Osteoblast (primary cell): ENCODE data around the gene TSN. TPM values are rescaled to one million over a fixed set of nuclear protein-coding genes. Genes with fewer than 3 reads are reported as not detected.
"Not testable (repeated sequence)": the region's sequence is repeated elsewhere in the genome, so short reads cannot be mapped to it uniquely, and the experiment has no call there.

Experiments used
- DNase-seq: peaks from one replicate; pipeline ENCODE4 v3.0.0; 2011; ENCODE audit warnings: low spot score, mixed read lengths; ENCODE audit not compliant: insufficient read length; ENCODE audit errors: missing footprints
- H2AFZ ChIP-seq: 2 replicates; pipeline ENCODE4 v1.6.0; 2011; ENCODE audit warnings: mild to moderate bottlenecking, low read length
- H3K27ac ChIP-seq: 2 replicates; pipeline ENCODE4 v1.5.1; 2011; ENCODE audit warnings: mild to moderate bottlenecking, low read depth, low read length, moderate library complexity
- H3K27me3 ChIP-seq: 2 replicates; pipeline ENCODE4 v1.6.0; 2012; ENCODE audit warnings: mild to moderate bottlenecking, control low read depth, inconsistent platforms, low read length, moderate library complexity; ENCODE audit not compliant: insufficient read depth
- H3K36me3 ChIP-seq: 2 replicates; pipeline ENCODE4 v1.5.1; 2011; ENCODE audit warnings: mild to moderate bottlenecking, low read length, control low read depth, moderate library complexity; ENCODE audit not compliant: insufficient read depth
- H3K4me1 ChIP-seq: 2 replicates; pipeline ENCODE4 v1.5.1; 2011; ENCODE audit warnings: mild to moderate bottlenecking, low read length, control low read depth, moderate library complexity; ENCODE audit not compliant: insufficient read depth
- H3K4me2 ChIP-seq: 2 replicates; pipeline ENCODE4 v1.6.0; 2011; ENCODE audit warnings: mild to moderate bottlenecking, low read length; ENCODE audit not compliant: insufficient read depth
- H3K4me3 ChIP-seq: fragments of 200-600 bp; sonication (generic); 3 replicates; pipeline ENCODE4 v1.5.1; 2012; ENCODE audit warnings: mild to moderate bottlenecking, low read length, inconsistent platforms; ENCODE audit not compliant: insufficient read depth
- H3K79me2 ChIP-seq: 2 replicates; pipeline ENCODE4 v1.6.0; 2012; ENCODE audit warnings: mild to moderate bottlenecking, low read length, control low read depth, inconsistent platforms; ENCODE audit not compliant: insufficient read depth
- H3K9me3 ChIP-seq: 2 replicates; pipeline ENCODE4 v1.5.1; 2011; ENCODE audit warnings: low read depth, low read length, control low read depth
- H4K20me1 ChIP-seq: 2 replicates; pipeline ENCODE4 v1.6.0; 2012; ENCODE audit warnings: mild to moderate bottlenecking, low read length, control low read depth; ENCODE audit not compliant: insufficient read depth
- total RNA-seq: library from RNA; depleted of rRNA; stranded (reverse); fragments of >200 nt; gene quantifications from 2 replicates; pipeline ENCODE4 v1.2.3, GENCODE V29; 2012
- TF ChIP-seq, protein P1 (sequence below): IDR thresholded peaks from 2 replicates; pipeline ENCODE4 v1.5.1; 2011; ENCODE audit warnings: mild to moderate bottlenecking, low read depth, low read length, moderate library complexity; ENCODE audit errors: extremely low read depth

The TSN gene
- total RNA-seq, 1 donor = 50.7 TPM

- Histone ChIP-seq H4K20me1 (no peaks in the 10 kb centered on the region), H3K36me3 (no peaks in the 10 kb centered on the region), H3K9me3 (no peaks in the 10 kb centered on the region), H2AFZ (no peak overlapping the region), H3K27me3 (peaks cover 14% of the 10 kb centered on the region), H3K79me2 (no peaks in the 10 kb centered on the region), H3K4me3 (no peak overlapping the region), H3K4me1 (no peaks in the 10 kb centered on the region), H3K27ac (no peak overlapping the region), H3K4me2 (no peak overlapping the region)
- no peak for DNase-seq
- TF ChIP-seq, protein P1, sequence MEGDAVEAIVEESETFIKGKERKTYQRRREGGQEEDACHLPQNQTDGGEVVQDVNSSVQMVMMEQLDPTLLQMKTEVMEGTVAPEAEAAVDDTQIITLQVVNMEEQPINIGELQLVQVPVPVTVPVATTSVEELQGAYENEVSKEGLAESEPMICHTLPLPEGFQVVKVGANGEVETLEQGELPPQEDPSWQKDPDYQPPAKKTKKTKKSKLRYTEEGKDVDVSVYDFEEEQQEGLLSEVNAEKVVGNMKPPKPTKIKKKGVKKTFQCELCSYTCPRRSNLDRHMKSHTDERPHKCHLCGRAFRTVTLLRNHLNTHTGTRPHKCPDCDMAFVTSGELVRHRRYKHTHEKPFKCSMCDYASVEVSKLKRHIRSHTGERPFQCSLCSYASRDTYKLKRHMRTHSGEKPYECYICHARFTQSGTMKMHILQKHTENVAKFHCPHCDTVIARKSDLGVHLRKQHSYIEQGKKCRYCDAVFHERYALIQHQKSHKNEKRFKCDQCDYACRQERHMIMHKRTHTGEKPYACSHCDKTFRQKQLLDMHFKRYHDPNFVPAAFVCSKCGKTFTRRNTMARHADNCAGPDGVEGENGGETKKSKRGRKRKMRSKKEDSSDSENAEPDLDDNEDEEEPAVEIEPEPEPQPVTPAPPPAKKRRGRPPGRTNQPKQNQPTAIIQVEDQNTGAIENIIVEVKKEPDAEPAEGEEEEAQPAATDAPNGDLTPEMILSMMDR = no peak
These were observed 54.2 kb downstream of the TSN start for GRCh38 chr2:121809607-121810006.

GRCh38 chr2:121810959-121811853, 55.8 kb downstream of the TSN start:
- peak overlapping the region; percentile 59 for H2AFZ ChIP-seq
- H3K4me1 ChIP-seq = no peaks in the 10 kb centered on the region
- H3K9me3 ChIP-seq = no peaks in the 10 kb centered on the region
- no peaks in the 10 kb centered on the region for H3K36me3 ChIP-seq
- DNase-seq = peak; percentile 68
- no peak overlapping the region for H3K4me3 ChIP-seq
- no peak overlapping the region for H3K4me2 ChIP-seq
- H3K27ac ChIP-seq = no peak overlapping the region
- H4K20me1 ChIP-seq = no peaks in the 10 kb centered on the region
- H3K27me3 ChIP-seq = peaks cover 4% of the 10 kb centered on the region
- H3K79me2 ChIP-seq = no peaks in the 10 kb centered on the region
- TF ChIP-seq, protein P1 = peak; percentile 66

DNA sequence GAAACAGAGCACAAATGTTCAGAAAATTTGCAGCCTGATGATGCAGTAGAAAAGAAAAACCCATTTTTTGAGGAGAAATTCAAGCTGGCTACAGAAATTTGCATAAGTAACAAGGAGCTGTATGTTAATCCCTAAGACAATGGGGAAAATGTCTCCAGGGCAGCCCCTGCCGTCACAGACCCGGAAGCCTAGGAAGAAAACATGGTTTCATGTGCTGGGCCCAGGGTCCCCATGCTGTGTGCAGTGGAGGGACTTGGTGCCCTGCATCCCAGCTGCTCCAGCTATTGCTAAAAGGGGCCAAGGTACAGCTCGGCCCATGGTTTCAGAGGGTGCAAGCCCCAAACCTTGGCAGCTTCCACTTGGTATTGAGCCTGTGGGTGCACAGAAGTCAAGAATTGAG, 57.6 kb downstream of the TSN start:
- H3K79me2 ChIP-seq, H3K4me2 ChIP-seq, H3K27ac ChIP-seq, H3K4me1 ChIP-seq, H3K4me3 ChIP-seq, DNase-seq, H3K9me3 ChIP-seq, H4K20me1 ChIP-seq, H3K27me3 ChIP-seq, H2AFZ ChIP-seq, H3K36me3 ChIP-seq: not testable (repeated sequence)

GRCh38 chr2:121815216-121815615, 59.8 kb downstream of the TSN start:
- Histone ChIP-seq H3K4me2 (no peak overlapping the region), H2AFZ (no peak overlapping the region), H3K27ac (no peak overlapping the region), H3K79me2 (no peaks in the 10 kb centered on the region), H3K27me3 (no peaks in the 10 kb centered on the region), H3K9me3 (no peaks in the 10 kb centered on the region), H3K36me3 (no peaks in the 10 kb centered on the region), H3K4me3 (no peak overlapping the region), H3K4me1 (no peaks in the 10 kb centered on the region), H4K20me1 (no peaks in the 10 kb centered on the region)
- TF ChIP-seq, protein P1 = no peak
- DNase-seq = no peak
